A549 (cell line): ENCODE measurements around the gene FRYL. TPM values are rescaled to one million over a fixed set of nuclear protein-coding genes. Genes with fewer than 3 reads are reported as not detected.

Experiments
- ATAC-seq, 2 experiments: fragments of 200-7000 bp in 1 of 2; fragments of >200 bp in 1 of 2; cut with Nextera tagmentation in 1 of 2; cut with Tn5 transposase in 1 of 2; 3 replicates each; pipeline versions ENCODE4 v1.8.0 to v1.9.1; 2018 to 2020; ENCODE audit warnings: mild to moderate bottlenecking in 1 of 2, moderate library complexity in 1 of 2
- CTCF ChIA-PET: fragments of 300-600 bp; sonication (Branson Sonifier 250); formaldehyde crosslinking; extraction: SDS; loops from one replicate; lab custom pipeline; 2021; ENCODE audit warnings: antibody characterized with exemption, inconsistent platforms; lab: Yijun Ruan, JAX
- POLR2A ChIA-PET: fragments of 350-600 bp; formaldehyde crosslinking; extraction: SDS; loops from one replicate; lab custom pipeline; 2021; ENCODE audit warnings: antibody characterized with exemption, inconsistent platforms; lab: Yijun Ruan, JAX
- DNase-seq, 2 experiments: peaks; one replicate each; pipeline versions ENCODE4 v3.0.0 to v3.0.0-alpha.2; 2011 to 2016; ENCODE audit warnings: low read depth in 1 of 2, low spot score in 1 of 2
- FAIRE-seq: peaks from 2 replicates; lab custom pipeline; 2011; peaks lifted over from hg19 to GRCh38; lab: Jason Lieb, UNC
- H3K27ac ChIP-seq, 2 experiments: fragments of >200 bp; sonication (Bioruptor Twin); formaldehyde crosslinking; 3 replicates each; pipeline ENCODE4 v1.5.1; 2016 to 2017
- H3K4me1 ChIP-seq: fragments of >200 bp; sonication (Bioruptor Twin); formaldehyde crosslinking; 3 replicates; pipeline ENCODE4 v1.6.1; 2016
- H3K4me2 ChIP-seq: fragments of >200 bp; sonication (Bioruptor Twin); formaldehyde crosslinking; 3 replicates; pipeline ENCODE4 v1.6.1; 2016
- H3K4me3 ChIP-seq: fragments of >200 bp; sonication (Bioruptor Twin); formaldehyde crosslinking; 3 replicates; pipeline ENCODE4 v1.5.1; 2016
- H3K9me3 ChIP-seq: fragments of >200 bp; sonication (Bioruptor Twin); formaldehyde crosslinking; 3 replicates; pipeline ENCODE4 v1.6.1; 2016
- ATOH8 ChIP-seq: fragments of 250-450 bp; sonication (Bioruptor Pico); IDR thresholded peaks from 2 replicates; pipeline ENCODE4 v1.5.0; 2020; ENCODE audit warnings: low read depth, mild to moderate bottlenecking, moderate library complexity
- BCL3 ChIP-seq: fragments of >200 bp; sonication (Bioruptor Twin); formaldehyde crosslinking; IDR thresholded peaks from 3 replicates; pipeline ENCODE4 v1.6.1; 2016
- CTCF ChIP-seq: fragments of >200 bp; sonication (Bioruptor Twin); formaldehyde crosslinking; IDR thresholded peaks from 3 replicates; pipeline ENCODE4 v1.5.1; 2016
- EHF ChIP-seq: fragments of 250-450 bp; sonication (Bioruptor Pico); IDR thresholded peaks from 2 replicates; pipeline ENCODE4 v1.5.0; 2020; ENCODE audit warnings: mild to moderate bottlenecking
- EP300 ChIP-seq, 2 experiments: fragments of >200 bp; sonication (Bioruptor Twin); formaldehyde crosslinking; IDR thresholded peaks; 2 replicates in 1 of 2; 3 replicates in 1 of 2; pipeline ENCODE4 v1.6.1; 2016 to 2017
- ESRRA ChIP-seq: fragments of 150-350 bp; IDR thresholded peaks from 2 replicates; pipeline ENCODE4 v1.6.1; 2014; ENCODE audit warnings: mild to moderate bottlenecking, low read length, borderline replicate concordance
- FOXS1 ChIP-seq: fragments of 250-450 bp; sonication (Bioruptor Pico); IDR thresholded peaks from 2 replicates; pipeline ENCODE4 v1.5.0; 2020; ENCODE audit warnings: mild to moderate bottlenecking, moderate library complexity
- JUN ChIP-seq, 2 experiments: fragments of >200 bp; sonication (Bioruptor Twin); formaldehyde crosslinking; IDR thresholded peaks; 2 replicates in 1 of 2; 3 replicates in 1 of 2; pipeline ENCODE4 v1.6.1; 2016 to 2017
- JUNB ChIP-seq: fragments of >200 bp; sonication (Bioruptor Twin); formaldehyde crosslinking; IDR thresholded peaks from 2 replicates; pipeline ENCODE4 v1.6.1; 2016
- MAFK ChIP-seq: fragments of 450-650 bp; IDR thresholded peaks from 2 replicates; pipeline ENCODE4 v1.6.1; 2014; ENCODE audit not compliant: partially characterized antibody
- MAZ ChIP-seq: fragments of 150-350 bp; IDR thresholded peaks from 2 replicates; pipeline ENCODE4 v1.6.1; 2014; ENCODE audit warnings: antibody characterized with exemption, low read depth, low read length, borderline replicate concordance
- NFE2L2 ChIP-seq: fragments of 150-350 bp; conservative IDR thresholded peaks from 2 replicates; pipeline ENCODE4 v1.6.1; 2014; ENCODE audit warnings: low read length
- PHF8 ChIP-seq: fragments of 200-600 bp; sonication (generic); IDR thresholded peaks from 2 replicates; pipeline ENCODE4 v1.6.1; 2016; ENCODE audit warnings: low read depth, mild to moderate bottlenecking, antibody characterized with exemption, moderate library complexity, borderline replicate concordance
- RARB ChIP-seq: fragments of 250-450 bp; sonication (Bioruptor Pico); IDR thresholded peaks from 2 replicates; pipeline ENCODE4 v1.8.0; 2021; ENCODE audit warnings: mild to moderate bottlenecking, moderate library complexity
- REST ChIP-seq: fragments of 200-600 bp; sonication (generic); IDR thresholded peaks from 2 replicates; pipeline ENCODE4 v1.6.1; 2016; ENCODE audit warnings: antibody characterized with exemption, mild to moderate bottlenecking, moderate library complexity
- USF2 ChIP-seq: fragments of 450-650 bp; IDR thresholded peaks from 2 replicates; pipeline ENCODE4 v1.6.1; 2014; ENCODE audit warnings: antibody characterized with exemption
- ZC3H11A ChIP-seq: fragments of 450-650 bp; IDR thresholded peaks from 2 replicates; pipeline ENCODE4 v1.6.1; 2014; ENCODE audit warnings: antibody characterized with exemption, mild to moderate bottlenecking
- WGBS: methylation state at CpG from one replicate; pipeline ENCODE4 v1.1.6; 2017; ENCODE audit errors: missing lambda C conversion rate; 5-methylcytosine and 5-hydroxymethylcytosine counted together
- polyA plus RNA-seq, 4 experiments: library from polyadenylated mRNA; depleted of rRNA in 3 of 4; stranded (reverse); fragments of >200 nt; fragmentation: RNase III in 1 of 4; extraction: RNeasy Plus Mini Kit Qiagen cat#74134 plus additional on column Dnase treatment in 1 of 4; gene quantifications; 2 replicates in 3 of 4; 3 replicates in 1 of 4; pipeline ENCODE4 v1.2.3, GENCODE V29; 2011 to 2017

The FRYL gene
- polyA plus RNA-seq, 2 of the 4 experiments (the other 2 are of a cell fraction) = 7.1 to 21.1 TPM

GRCh38 chr4:48798117-48798516 lies 18.0 kb upstream of the FRYL start (continued):
- TF ChIP-seq PHF8 (no peak), EHF (CRISPR knock-in tag) (no peak)

GRCh38 chr4:48796927-48797679 lies 17.0 kb upstream of the FRYL start:
- H3K4me2 ChIP-seq = no peak overlapping the region
- ChIA-PET POLR2A (interaction anchor here (0.9 kb wide), 1 partner anchor 17 kb away, joined by 4 read pairs; no protein-coding TSS in a partner anchor), CTCF (interaction anchor here (1.0 kb wide), 1 partner anchor 11 kb away, joined by 3 read pairs; no protein-coding TSS in a partner anchor)
- H3K9me3 ChIP-seq = no peaks in the 10 kb centered on the region
- no peak for ATAC-seq
- 44% methylated on average over 1 of the region's 1 CpG for WGBS
- no peak for DNase-seq
- H3K4me3 ChIP-seq = no peak overlapping the region
- peaks cover 7% of the 10 kb centered on the region; the same call in 2 of the 3 replicates for H3K4me1 ChIP-seq
- H3K27ac ChIP-seq = no peak overlapping the region
- TF ChIP-seq USF2 = no peak
- TF ChIP-seq CTCF = no peak
- TF ChIP-seq NFE2L2 = no peak
- TF ChIP-seq JUN (IDR thresholded peaks at IDR 0.05) = no peak
- no peak for TF ChIP-seq ATOH8 (CRISPR knock-in tag)
- no peak for TF ChIP-seq EP300 (IDR thresholded peaks at IDR 0.05)
- no peak for TF ChIP-seq MAZ
- TF ChIP-seq PHF8 = no peak
- TF ChIP-seq FOXS1 (CRISPR knock-in tag) = no peak
- TF ChIP-seq JUNB = no peak
- TF ChIP-seq BCL3 = no peak
- no peak for TF ChIP-seq ZC3H11A
- no peak for TF ChIP-seq ESRRA
- TF ChIP-seq RARB (CRISPR knock-in tag) = no peak
- TF ChIP-seq, all 56 proteins: peak for 0
- no peak for FAIRE-seq

- no peak for FAIRE-seq
- ATAC-seq = no peak
- no peak overlapping the region for H3K27ac ChIP-seq
- TF ChIP-seq RARB (CRISPR knock-in tag) (no peak), USF2 (no peak), MAFK (no peak), REST (no peak)
- ChIA-PET CTCF (no interaction called here), POLR2A (no interaction called here)
- H3K4me3 ChIP-seq = no peak overlapping the region
- H3K4me2 ChIP-seq = no peak overlapping the region
- WGBS = 68% methylated on average over 2 of the region's 2 CpGs
- no peaks in the 10 kb centered on the region for H3K9me3 ChIP-seq
- no peaks in the 10 kb centered on the region for H3K4me1 ChIP-seq
- DNase-seq = no peak
These were observed 16.3 kb upstream of the FRYL start for GRCh38 chr4:48796191-48796926.
